ENCODE results near the gene ASL. TPM values are rescaled to one million over a fixed set of nuclear protein-coding genes. Genes with fewer than 3 reads are reported as not detected.

Gene ASL
- total RNA-seq, 1 donor from 2014 or later = 35.9 TPM

DNA sequence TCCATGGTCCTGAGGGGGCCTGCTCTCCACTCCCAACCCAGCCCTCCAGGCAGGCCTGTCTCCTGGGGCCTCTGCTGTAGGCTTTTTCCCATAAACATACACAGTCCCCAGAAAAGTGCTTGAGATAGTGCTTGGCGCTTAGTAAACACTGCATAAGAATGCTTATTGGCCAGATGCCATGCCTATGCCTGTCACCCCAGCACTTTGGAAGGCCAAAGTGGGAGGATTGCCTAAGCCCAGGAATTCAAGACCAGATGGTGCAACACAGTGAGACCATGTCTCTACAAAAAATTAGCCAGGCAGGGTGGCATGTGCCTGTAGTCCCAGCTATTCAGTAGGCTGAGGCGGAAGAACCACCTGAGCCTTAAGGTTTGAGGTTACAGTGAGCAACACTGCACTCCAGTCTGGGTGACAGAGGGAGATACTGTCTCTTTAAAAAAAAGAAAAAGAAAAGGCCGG is 24.6 kb upstream of the ASL start:
- TF ChIP-seq, protein P1, sequence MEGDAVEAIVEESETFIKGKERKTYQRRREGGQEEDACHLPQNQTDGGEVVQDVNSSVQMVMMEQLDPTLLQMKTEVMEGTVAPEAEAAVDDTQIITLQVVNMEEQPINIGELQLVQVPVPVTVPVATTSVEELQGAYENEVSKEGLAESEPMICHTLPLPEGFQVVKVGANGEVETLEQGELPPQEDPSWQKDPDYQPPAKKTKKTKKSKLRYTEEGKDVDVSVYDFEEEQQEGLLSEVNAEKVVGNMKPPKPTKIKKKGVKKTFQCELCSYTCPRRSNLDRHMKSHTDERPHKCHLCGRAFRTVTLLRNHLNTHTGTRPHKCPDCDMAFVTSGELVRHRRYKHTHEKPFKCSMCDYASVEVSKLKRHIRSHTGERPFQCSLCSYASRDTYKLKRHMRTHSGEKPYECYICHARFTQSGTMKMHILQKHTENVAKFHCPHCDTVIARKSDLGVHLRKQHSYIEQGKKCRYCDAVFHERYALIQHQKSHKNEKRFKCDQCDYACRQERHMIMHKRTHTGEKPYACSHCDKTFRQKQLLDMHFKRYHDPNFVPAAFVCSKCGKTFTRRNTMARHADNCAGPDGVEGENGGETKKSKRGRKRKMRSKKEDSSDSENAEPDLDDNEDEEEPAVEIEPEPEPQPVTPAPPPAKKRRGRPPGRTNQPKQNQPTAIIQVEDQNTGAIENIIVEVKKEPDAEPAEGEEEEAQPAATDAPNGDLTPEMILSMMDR (IDR thresholded peaks at IDR 0.05; ENCODE audit: unreplicated experiment) = no peak
- Mint-ChIP-seq H3K9me3 (ENCODE audit: low read depth) (no peaks in the 10 kb centered on the region), H3K4me3 (ENCODE audit: low read depth) (no peak overlapping the region), H3K27me3 (no peaks in the 10 kb centered on the region), H3K36me3 (ENCODE audit: insufficient read depth) (no peaks in the 10 kb centered on the region), H3K27ac (no peak overlapping the region), H3K4me1 (ENCODE audit: low read depth) (peaks cover 1% of the 10 kb centered on the region)
- DNase-seq (ENCODE audit: low spot score, unreplicated experiment) = no peak

DNA sequence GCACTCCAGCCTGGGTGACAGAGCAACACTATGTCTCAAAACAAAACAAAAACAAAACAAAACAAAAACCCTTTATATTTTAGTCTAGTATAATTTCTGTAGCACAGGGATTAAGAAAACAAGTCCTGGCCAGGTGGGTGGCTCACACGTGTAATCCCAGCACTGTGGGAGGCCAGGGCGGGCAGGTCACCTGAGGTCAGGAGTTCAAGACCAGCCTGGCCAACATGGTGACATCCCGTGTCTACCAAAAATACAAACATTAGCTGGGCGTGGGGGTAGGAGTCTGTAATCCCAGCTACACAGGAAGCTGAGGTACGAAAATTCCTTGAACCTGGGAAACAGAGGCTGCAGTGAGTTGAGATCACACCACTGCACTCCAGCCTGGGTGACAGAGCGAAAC is 23.2 kb upstream of the ASL start:
- no peak overlapping the region for H3K27ac Mint-ChIP-seq
- H3K27me3 Mint-ChIP-seq = no peaks in the 10 kb centered on the region
- H3K4me3 Mint-ChIP-seq (ENCODE audit: low read depth) = no peak overlapping the region
- DNase-seq (ENCODE audit: low spot score, unreplicated experiment) = no peak
- no peaks in the 10 kb centered on the region for H3K36me3 Mint-ChIP-seq (ENCODE audit: insufficient read depth)
- H3K9me3 Mint-ChIP-seq (ENCODE audit: low read depth) = no peaks in the 10 kb centered on the region
- H3K4me1 Mint-ChIP-seq (ENCODE audit: low read depth) = peaks cover 1% of the 10 kb centered on the region
- TF ChIP-seq, protein P1 (IDR thresholded peaks at IDR 0.05; ENCODE audit: unreplicated experiment) = no peak

DNA sequence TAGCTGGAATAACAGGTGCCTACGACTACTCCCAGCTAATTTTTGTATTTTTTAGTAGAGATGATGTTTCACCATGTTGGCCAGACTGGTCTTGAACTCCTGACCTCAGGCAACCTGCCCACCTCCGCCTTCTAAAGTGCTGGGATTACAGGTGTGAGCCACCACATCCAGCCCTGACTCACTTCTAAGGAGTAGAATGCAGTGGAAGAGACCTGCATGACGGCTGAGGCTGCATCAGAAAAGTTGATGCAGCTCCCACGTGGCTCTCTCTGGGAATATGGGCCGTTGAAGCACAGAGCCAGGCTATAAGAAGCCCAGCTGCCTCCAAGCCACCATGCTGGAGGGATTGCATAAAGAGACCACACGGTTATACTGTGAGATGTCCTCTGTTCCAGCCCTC is 21.6 kb upstream of the ASL start:
- DNase-seq (ENCODE audit: low spot score, unreplicated experiment) = no peak
- H3K4me1 Mint-ChIP-seq (ENCODE audit: low read depth) = peaks cover 1% of the 10 kb centered on the region
- TF ChIP-seq, protein P1 (IDR thresholded peaks at IDR 0.05; ENCODE audit: unreplicated experiment) = no peak
- H3K4me3 Mint-ChIP-seq (ENCODE audit: low read depth) = no peak overlapping the region
- no peaks in the 10 kb centered on the region for H3K36me3 Mint-ChIP-seq (ENCODE audit: insufficient read depth)
- H3K27me3 Mint-ChIP-seq = no peaks in the 10 kb centered on the region
- H3K9me3 Mint-ChIP-seq (ENCODE audit: low read depth) = no peaks in the 10 kb centered on the region
- no peak overlapping the region for H3K27ac Mint-ChIP-seq

DNA sequence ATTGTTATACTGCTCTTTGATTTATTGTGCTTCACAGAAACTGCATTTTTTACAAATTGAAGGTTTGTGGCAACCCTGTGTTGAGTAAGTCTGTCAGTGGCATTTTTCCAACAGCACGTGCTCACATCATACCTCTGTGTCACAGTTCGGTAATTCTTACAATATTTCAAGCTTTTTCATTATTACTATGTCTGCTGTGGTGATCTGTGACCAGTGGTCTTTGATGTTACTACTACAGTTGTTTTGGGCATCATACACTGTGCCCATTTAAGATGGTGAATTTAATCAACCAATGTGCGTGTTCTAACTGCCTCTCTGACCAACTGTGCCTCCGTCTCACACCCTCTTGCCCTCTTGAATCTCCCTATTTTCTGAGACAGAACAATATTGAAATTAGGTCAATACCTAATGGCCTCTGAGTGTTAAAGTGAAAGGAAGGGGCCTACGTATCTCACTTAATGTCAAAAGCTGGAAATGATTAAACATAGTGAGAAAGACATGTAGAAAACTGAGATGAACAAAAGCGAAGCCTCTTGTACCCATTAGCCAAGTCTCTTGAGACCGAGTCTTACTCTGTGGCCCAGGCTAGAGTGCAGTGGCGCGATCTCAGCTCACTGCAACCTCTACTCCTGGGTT is 20.2 kb upstream of the ASL start:
- H3K4me1 Mint-ChIP-seq (ENCODE audit: low read depth) = peaks cover 1% of the 10 kb centered on the region
- H3K27me3 Mint-ChIP-seq = no peaks in the 10 kb centered on the region
- H3K9me3 Mint-ChIP-seq (ENCODE audit: low read depth) = no peaks in the 10 kb centered on the region
- no peak for DNase-seq (ENCODE audit: low spot score, unreplicated experiment)
- no peaks in the 10 kb centered on the region for H3K36me3 Mint-ChIP-seq (ENCODE audit: insufficient read depth)
- no peak overlapping the region for H3K4me3 Mint-ChIP-seq (ENCODE audit: low read depth)
- H3K27ac Mint-ChIP-seq = no peak overlapping the region
- TF ChIP-seq, protein P1 (IDR thresholded peaks at IDR 0.05; ENCODE audit: unreplicated experiment) = no peak

DNA sequence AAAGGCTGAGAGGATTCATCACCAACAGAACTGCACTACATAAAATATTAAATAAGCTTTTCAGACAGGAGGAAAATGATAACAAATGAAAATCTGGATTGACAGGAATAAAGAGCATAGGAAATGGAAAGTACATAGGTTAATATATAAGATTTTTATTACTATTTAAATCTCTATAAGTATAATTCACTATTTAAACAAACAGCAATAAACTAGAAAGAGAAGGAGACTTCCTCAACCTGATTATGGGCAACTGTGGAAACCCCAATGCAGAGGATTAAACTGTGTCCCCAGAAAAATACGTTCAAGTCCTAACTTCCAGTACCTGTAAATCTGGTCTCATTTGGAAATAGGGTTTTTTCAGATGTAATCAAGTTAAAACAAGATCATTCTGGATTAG is 14.8 kb upstream of the ASL start:
- TF ChIP-seq, protein P1 (IDR thresholded peaks at IDR 0.05; ENCODE audit: unreplicated experiment) = no peak
- H3K4me3 Mint-ChIP-seq (ENCODE audit: low read depth) = no peak overlapping the region
- no peak for DNase-seq (ENCODE audit: low spot score, unreplicated experiment)
- H3K4me1 Mint-ChIP-seq (ENCODE audit: low read depth) = no peaks in the 10 kb centered on the region
- H3K27ac Mint-ChIP-seq = no peak overlapping the region
- H3K9me3 Mint-ChIP-seq (ENCODE audit: low read depth) = no peaks in the 10 kb centered on the region
- H3K36me3 Mint-ChIP-seq (ENCODE audit: insufficient read depth) = no peaks in the 10 kb centered on the region
- H3K27me3 Mint-ChIP-seq = no peaks in the 10 kb centered on the region
